HepG2 (cell line): ENCODE data around the gene MTR. TPM values are rescaled to one million over a fixed set of nuclear protein-coding genes. Genes with fewer than 3 reads are reported as not detected.

ENCODE experiments used
- CBFB ChIP-seq: sonication (generic); formaldehyde crosslinking; IDR thresholded peaks from 2 replicates; pipeline ENCODE4 v1.4.0; 2020; ENCODE audit warnings: missing genetic modification reagents
- FOXM1 ChIP-seq: sonication (generic); formaldehyde crosslinking; IDR thresholded peaks from 2 replicates; pipeline ENCODE4 v1.5.0; 2020; ENCODE audit warnings: missing genetic modification reagents
- GABPB1 ChIP-seq: IDR thresholded peaks from 2 replicates; pipeline ENCODE4 v1.6.1; 2016; ENCODE audit warnings: mild to moderate bottlenecking, missing genetic modification reagents, moderate library complexity, missing compliant biosample characterization
- HOXA9 ChIP-seq: sonication (generic); formaldehyde crosslinking; IDR thresholded peaks from 2 replicates; pipeline ENCODE4 v1.8.1; 2022; ENCODE audit warnings: missing genetic modification reagents, mild to moderate bottlenecking, moderate library complexity, borderline replicate concordance
- HOXD1 ChIP-seq: sonication (generic); formaldehyde crosslinking; IDR thresholded peaks from 2 replicates; pipeline ENCODE4 v1.5.0; 2020; ENCODE audit warnings: missing genetic modification reagents
- MAFG ChIP-seq: sonication (generic); formaldehyde crosslinking; IDR thresholded peaks from 2 replicates; pipeline ENCODE4 v1.5.1; 2020; ENCODE audit warnings: mild to moderate bottlenecking, missing genetic modification reagents
- MXD4 ChIP-seq: IDR thresholded peaks from 2 replicates; pipeline ENCODE4 v1.6.1; 2016; ENCODE audit warnings: mild to moderate bottlenecking, missing biosample characterization, missing genetic modification reagents
- NFATC3 ChIP-seq: sonication (generic); formaldehyde crosslinking; IDR thresholded peaks from 2 replicates; pipeline ENCODE4 v1.5.1; 2020; ENCODE audit warnings: mild to moderate bottlenecking, missing genetic modification reagents
- NFE2 ChIP-seq: sonication (generic); formaldehyde crosslinking; IDR thresholded peaks from 2 replicates; pipeline ENCODE4 v1.4.0; 2020; ENCODE audit warnings: missing genetic modification reagents
- NFKBIZ ChIP-seq: IDR thresholded peaks from 2 replicates; pipeline ENCODE4 v1.6.1; 2018; ENCODE audit warnings: missing genetic modification reagents, missing compliant biosample characterization
- RBFOX2 ChIP-seq: fragments of 200-400 bp; formaldehyde crosslinking; IDR thresholded peaks from 2 replicates; pipeline ENCODE4 v1.6.1; 2017; ENCODE audit warnings: low read depth, mild to moderate bottlenecking, low read length
- RBM22 ChIP-seq: fragments of 200-400 bp; formaldehyde crosslinking; optimal IDR thresholded peaks from 2 replicates; pipeline ENCODE3; 2017; ENCODE audit warnings: mild to moderate bottlenecking, low read length, moderate library complexity
- SKI ChIP-seq: fragments of 450-650 bp; IDR thresholded peaks from one replicate; pipeline ENCODE4 v1.6.1; 2018; ENCODE audit warnings: mild to moderate bottlenecking; ENCODE audit not compliant: partially characterized antibody
- TAF1 ChIP-seq: sonication (generic); formaldehyde crosslinking; IDR thresholded peaks from 2 replicates; pipeline ENCODE4 v1.4.0; 2020; ENCODE audit warnings: missing genetic modification reagents
- U2AF2 ChIP-seq: fragments of 200-400 bp; formaldehyde crosslinking; IDR thresholded peaks from 2 replicates; pipeline ENCODE4 v1.6.1; 2017; ENCODE audit warnings: low read depth, mild to moderate bottlenecking, low read length
- ZBTB38 ChIP-seq: sonication (generic); formaldehyde crosslinking; IDR thresholded peaks from 2 replicates; pipeline ENCODE4 v1.5.1; 2020; ENCODE audit warnings: mild to moderate bottlenecking, missing genetic modification reagents
- ZFY ChIP-seq: sonication (generic); formaldehyde crosslinking; IDR thresholded peaks from 2 replicates; pipeline ENCODE4 v1.4.0; 2020; ENCODE audit warnings: missing genetic modification reagents
- ZNF17 ChIP-seq: sonication (generic); formaldehyde crosslinking; IDR thresholded peaks from 2 replicates; pipeline ENCODE4 v1.5.0; 2020; ENCODE audit warnings: mild to moderate bottlenecking, missing genetic modification reagents
- ZNF331 ChIP-seq: sonication (generic); formaldehyde crosslinking; IDR thresholded peaks from 2 replicates; pipeline ENCODE4 v1.4.0; 2020; ENCODE audit warnings: missing genetic modification reagents
- ZNF335 ChIP-seq: sonication (generic); formaldehyde crosslinking; IDR thresholded peaks from 2 replicates; pipeline ENCODE4 v1.4.0; 2020; ENCODE audit warnings: missing genetic modification reagents
- ZNF33B ChIP-seq: sonication (generic); formaldehyde crosslinking; IDR thresholded peaks from 2 replicates; pipeline ENCODE4 v1.5.1; 2020; ENCODE audit warnings: mild to moderate bottlenecking, missing genetic modification reagents
- ZNF546 ChIP-seq: sonication (generic); formaldehyde crosslinking; conservative IDR thresholded peaks from 2 replicates; pipeline ENCODE4 v1.8.1; 2023; ENCODE audit warnings: mild to moderate bottlenecking, missing genetic modification reagents
- ZNF550 ChIP-seq: sonication (generic); formaldehyde crosslinking; IDR thresholded peaks from 2 replicates; pipeline ENCODE4 v1.4.0; 2020; ENCODE audit warnings: mild to moderate bottlenecking, missing genetic modification reagents, borderline replicate concordance
- ZNF557 ChIP-seq: sonication (generic); formaldehyde crosslinking; IDR thresholded peaks from 2 replicates; pipeline ENCODE4 v1.4.0; 2020; ENCODE audit warnings: missing genetic modification reagents
- ZNF616 ChIP-seq: sonication (generic); formaldehyde crosslinking; IDR thresholded peaks from 2 replicates; pipeline ENCODE4 v1.5.0; 2020; ENCODE audit warnings: low read depth, mild to moderate bottlenecking, missing genetic modification reagents
- ZNF773 ChIP-seq: sonication (generic); formaldehyde crosslinking; IDR thresholded peaks from 2 replicates; pipeline ENCODE4 v1.4.0; 2020; ENCODE audit warnings: missing genetic modification reagents, borderline replicate concordance
- ZNF841 ChIP-seq: sonication (generic); formaldehyde crosslinking; IDR thresholded peaks from 2 replicates; pipeline ENCODE4 v1.8.1; 2023; ENCODE audit warnings: missing genetic modification reagents, borderline replicate concordance
- ZNF891 ChIP-seq: sonication (generic); formaldehyde crosslinking; IDR thresholded peaks from 2 replicates; pipeline ENCODE4 v1.5.0; 2020; ENCODE audit warnings: mild to moderate bottlenecking, missing genetic modification reagents
- polyA plus RNA-seq, 8 experiments: library from polyadenylated mRNA; depleted of rRNA in 3 of 8; stranded (reverse) in 7 of 8; unstranded in 1 of 8; fragments of >200 nt; fragmentation: Illumina TruSeq in 4 of 8; extraction: Trizol in 4 of 8; gene quantifications; 2 replicates each; pipeline versions ENCODE4 v1.2.1 to v1.2.3, GENCODE V29; 2011 to 2016; ENCODE audit warnings: low read depth in 4 of 8, missing spikeins in 1 of 8, mixed read lengths in 1 of 8; ENCODE audit not compliant: insufficient read depth in 1 of 8
- total RNA-seq, 5 experiments: library from RNA; depleted of rRNA; stranded (reverse); fragments of >200 nt; fragmentation: Illumina TruSeq; extraction: Trizol; gene quantifications; 2 replicates each; pipeline ENCODE4 v1.2.3, GENCODE V29; 2016; ENCODE audit warnings: low read depth in 1 of 5
- TF ChIP-seq, protein P1 (sequence below): sonication (generic); formaldehyde crosslinking; IDR thresholded peaks from 2 replicates; pipeline ENCODE4 v1.4.0; 2020; ENCODE audit warnings: mild to moderate bottlenecking, missing genetic modification reagents
- TF ChIP-seq, protein P2 (sequence below): sonication (generic); formaldehyde crosslinking; IDR thresholded peaks from 2 replicates; pipeline ENCODE4 v1.4.0; 2020; ENCODE audit warnings: mild to moderate bottlenecking, missing genetic modification reagents

Gene MTR
- total and polyA plus RNA-seq, 2 of the 13 experiments (the other 11 are each of a cell fraction or from before 2014, with no cell fraction given), result 16.3 to 36.1 TPM

DNA sequence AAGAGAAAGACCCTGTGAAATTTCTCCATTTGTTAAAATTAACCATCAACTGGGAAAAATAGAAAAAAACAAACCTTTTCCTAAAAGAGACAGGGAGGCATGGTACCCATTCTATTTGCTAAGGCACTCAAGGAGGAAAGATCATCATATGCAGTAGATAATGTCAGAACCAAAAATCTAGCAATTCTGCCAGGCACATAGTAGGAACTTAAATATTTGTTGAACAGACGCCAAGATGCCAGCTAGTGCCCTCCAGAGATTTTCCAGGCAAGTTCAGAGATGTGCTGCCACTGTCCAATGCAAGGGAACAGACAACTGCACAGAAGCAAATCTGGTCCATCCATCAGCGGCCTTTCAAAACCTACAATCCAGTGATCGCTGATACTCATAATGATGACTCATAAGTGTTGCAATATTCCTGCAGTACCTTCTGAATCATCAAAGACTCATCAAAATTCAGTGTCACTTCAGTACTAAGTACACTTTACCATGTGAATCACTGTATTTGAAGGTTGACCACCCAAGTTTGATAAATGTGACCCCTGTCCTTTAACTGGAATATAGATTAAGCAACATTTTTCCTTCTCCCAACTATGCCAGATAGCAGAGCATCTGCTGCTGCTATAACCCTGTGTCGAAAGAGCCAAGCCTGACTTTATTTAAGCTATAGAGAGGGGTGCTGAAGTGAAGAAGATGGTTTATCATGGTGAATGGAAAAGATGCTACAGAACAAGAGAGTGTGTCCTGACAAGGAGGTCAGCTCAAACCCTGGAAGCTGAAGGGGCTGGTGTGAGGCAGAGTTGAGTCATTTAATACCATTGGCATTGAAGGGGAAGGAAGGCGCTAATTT, 110.0 kb downstream of the MTR start (continued):
- TF ChIP-seq GABPB1 (CRISPR knock-in tag) (no peak; the same call in 1 of the 2 replicates), RBFOX2 (no peak), ZNF17 (CRISPR knock-in tag) (no peak), NFATC3 (CRISPR knock-in tag) (no peak), ZNF331 (CRISPR knock-in tag) (0 out of 2 replicates have a peak, but pooled peaks have one; percentile 26), ZNF546 (CRISPR knock-in tag) (no peak), ZBTB38 (CRISPR knock-in tag) (no peak), SKI (no peak), MAFG (CRISPR knock-in tag) (0 out of 2 replicates have a peak, but pooled peaks have one; percentile 16), FOXM1 (CRISPR knock-in tag) (no peak), CBFB (CRISPR knock-in tag) (no peak), ZNF335 (CRISPR knock-in tag) (no peak), ZFY (no peak), ZNF891 (CRISPR knock-in tag) (no peak), ZNF33B (no peak), TAF1 (CRISPR knock-in tag) (no peak), RBM22 (no peak), ZNF557 (no peak), ZNF550 (no peak), ZNF616 (no peak), U2AF2 (no peak), ZNF773 (CRISPR knock-in tag) (no peak), ZNF841 (CRISPR knock-in tag) (no peak), HOXA9 (no peak), NFE2 (CRISPR knock-in tag) (peak; percentile 40; the same call in 1 of the 2 replicates), NFKBIZ (peak; percentile 67; the same call in 1 of the 2 replicates), HOXD1 (CRISPR knock-in tag) (no peak), MXD4 (0 out of 2 replicates have a peak, but pooled peaks have one; percentile 27)
- TF ChIP-seq, protein P1, sequence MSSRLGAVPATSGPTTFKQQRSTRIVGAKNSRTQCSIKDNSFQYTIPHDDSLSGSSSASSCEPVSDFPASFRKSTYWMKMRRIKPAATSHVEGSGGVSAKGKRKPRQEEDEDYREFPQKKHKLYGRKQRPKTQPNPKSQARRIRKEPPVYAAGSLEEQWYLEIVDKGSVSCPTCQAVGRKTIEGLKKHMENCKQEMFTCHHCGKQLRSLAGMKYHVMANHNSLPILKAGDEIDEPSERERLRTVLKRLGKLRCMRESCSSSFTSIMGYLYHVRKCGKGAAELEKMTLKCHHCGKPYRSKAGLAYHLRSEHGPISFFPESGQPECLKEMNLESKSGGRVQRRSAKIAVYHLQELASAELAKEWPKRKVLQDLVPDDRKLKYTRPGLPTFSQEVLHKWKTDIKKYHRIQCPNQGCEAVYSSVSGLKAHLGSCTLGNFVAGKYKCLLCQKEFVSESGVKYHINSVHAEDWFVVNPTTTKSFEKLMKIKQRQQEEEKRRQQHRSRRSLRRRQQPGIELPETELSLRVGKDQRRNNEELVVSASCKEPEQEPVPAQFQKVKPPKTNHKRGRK (CRISPR knock-in tag), result no peak
- TF ChIP-seq, protein P2, sequence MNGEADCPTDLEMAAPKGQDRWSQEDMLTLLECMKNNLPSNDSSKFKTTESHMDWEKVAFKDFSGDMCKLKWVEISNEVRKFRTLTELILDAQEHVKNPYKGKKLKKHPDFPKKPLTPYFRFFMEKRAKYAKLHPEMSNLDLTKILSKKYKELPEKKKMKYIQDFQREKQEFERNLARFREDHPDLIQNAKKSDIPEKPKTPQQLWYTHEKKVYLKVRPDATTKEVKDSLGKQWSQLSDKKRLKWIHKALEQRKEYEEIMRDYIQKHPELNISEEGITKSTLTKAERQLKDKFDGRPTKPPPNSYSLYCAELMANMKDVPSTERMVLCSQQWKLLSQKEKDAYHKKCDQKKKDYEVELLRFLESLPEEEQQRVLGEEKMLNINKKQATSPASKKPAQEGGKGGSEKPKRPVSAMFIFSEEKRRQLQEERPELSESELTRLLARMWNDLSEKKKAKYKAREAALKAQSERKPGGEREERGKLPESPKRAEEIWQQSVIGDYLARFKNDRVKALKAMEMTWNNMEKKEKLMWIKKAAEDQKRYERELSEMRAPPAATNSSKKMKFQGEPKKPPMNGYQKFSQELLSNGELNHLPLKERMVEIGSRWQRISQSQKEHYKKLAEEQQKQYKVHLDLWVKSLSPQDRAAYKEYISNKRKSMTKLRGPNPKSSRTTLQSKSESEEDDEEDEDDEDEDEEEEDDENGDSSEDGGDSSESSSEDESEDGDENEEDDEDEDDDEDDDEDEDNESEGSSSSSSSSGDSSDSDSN (CRISPR knock-in tag), result no peak
